Peyer's patch (tissue), 4 donors: ENCODE measurements around the gene PDGFD.

ENCODE experiments used
- CTCF ChIP-seq, 6 experiments: fragments of 450-650 bp in 4 of 6; fragments of 200-600 bp in 2 of 6; sonication (generic) in 1 of 6; IDR thresholded peaks; one replicate each; pipeline ENCODE4 v1.5.1; 2017 to 2019; ENCODE audit warnings: antibody characterized with exemption in 6 of 6, mild to moderate bottlenecking in 3 of 6, moderate library complexity in 1 of 6
- POLR2A ChIP-seq, 2 donors: fragments of 450-650 bp; IDR thresholded peaks; one replicate each; pipeline ENCODE4 v1.5.1; 2017; ENCODE audit warnings: antibody characterized with exemption in 2 of 2, mild to moderate bottlenecking in 2 of 2, moderate library complexity in 2 of 2

GRCh38 chr11:104067534-104067933 lies 96.4 kb downstream of the PDGFD start:
- TF ChIP-seq CTCF (IDR thresholded peaks at IDR 0.05) (no peak), POLR2A (IDR thresholded peaks at IDR 0.05) (no peak)
